ENCODE results near the gene TRPM4.
"Not testable (repeated sequence)": the region's sequence is repeated elsewhere in the genome, so short reads cannot be mapped to it uniquely, and the experiment has no call there.

Gene TRPM4

DNA sequence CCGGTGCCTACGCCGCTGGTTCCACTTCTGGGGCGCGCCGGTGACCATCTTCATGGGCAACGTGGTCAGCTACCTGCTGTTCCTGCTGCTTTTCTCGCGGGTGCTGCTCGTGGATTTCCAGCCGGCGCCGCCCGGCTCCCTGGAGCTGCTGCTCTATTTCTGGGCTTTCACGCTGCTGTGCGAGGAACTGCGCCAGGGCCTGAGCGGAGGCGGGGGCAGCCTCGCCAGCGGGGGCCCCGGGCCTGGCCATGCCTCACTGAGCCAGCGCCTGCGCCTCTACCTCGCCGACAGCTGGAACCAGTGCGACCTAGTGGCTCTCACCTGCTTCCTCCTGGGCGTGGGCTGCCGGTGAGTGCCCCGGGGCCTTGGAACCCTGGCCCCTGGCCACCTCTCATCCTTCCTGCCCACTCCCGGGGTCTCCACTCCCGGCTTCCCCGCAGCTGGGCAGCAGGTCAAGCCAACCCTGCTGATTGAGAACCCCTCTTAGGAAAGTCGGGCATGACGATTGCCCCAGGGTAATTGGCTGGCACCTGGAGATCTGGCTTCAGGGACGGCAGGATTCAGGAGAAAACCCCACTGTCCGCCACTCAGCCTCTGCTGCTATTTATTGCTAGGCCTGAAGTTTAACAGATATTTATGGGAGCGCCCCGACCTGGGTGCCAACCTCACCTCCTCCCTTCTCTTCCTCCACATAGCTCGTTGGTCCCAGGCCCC is 39.1 kb downstream of the TRPM4 start:
- DNase-seq = peak; percentile 59

DNA sequence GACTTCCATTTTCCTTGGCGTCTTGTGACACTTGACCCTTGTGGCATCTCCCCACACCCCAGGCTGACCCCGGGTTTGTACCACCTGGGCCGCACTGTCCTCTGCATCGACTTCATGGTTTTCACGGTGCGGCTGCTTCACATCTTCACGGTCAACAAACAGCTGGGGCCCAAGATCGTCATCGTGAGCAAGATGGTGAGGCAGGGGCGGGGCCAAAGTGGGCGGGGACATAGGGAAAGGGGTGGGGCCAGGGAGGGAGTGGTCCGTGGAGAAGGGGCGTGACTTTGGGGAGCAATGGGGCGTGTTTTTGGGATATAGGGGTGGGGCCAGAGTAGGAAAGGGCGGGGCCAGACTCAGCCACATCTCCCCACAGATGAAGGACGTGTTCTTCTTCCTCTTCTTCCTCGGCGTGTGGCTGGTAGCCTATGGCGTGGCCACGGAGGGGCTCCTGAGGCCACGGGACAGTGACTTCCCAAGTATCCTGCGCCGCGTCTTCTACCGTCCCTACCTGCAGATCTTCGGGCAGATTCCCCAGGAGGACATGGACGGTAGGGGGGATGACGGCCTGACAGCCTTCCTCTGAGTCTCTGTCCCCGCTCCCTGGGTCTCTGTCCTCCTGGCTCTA is 42.8 kb downstream of the TRPM4 start:
- DNase-seq = no peak

GRCh38 chr19:49201042-49201441 is 43.5 kb downstream of the TRPM4 start:
- no peak for DNase-seq

- no peak for DNase-seq
These were observed 47.5 kb downstream of the TRPM4 start for GRCh38 chr19:49205114-49205513.

DNA sequence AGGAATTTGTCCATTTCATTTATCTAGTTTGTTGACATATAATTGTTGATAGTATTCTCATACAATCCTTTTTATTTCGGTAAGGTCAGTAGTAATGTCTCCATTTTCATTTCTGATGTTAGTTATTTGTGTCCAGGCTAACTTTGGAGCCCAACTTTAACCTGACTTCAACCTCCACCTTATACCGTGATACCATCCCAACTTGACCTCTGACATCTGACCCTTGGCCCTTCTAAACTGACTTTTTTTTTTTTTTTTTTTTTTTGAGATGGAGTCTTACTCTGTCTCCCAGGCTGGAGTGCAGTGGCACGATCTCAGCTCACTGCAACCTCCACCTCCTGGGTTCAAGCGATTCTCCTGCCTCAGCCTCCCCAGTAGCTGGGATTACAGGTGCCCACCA is 51.9 kb downstream of the TRPM4 start:
- not testable (repeated sequence) for DNase-seq

GRCh38 chr19:49210108-49210900 is 52.7 kb downstream of the TRPM4 start:
- DNase-seq = peak; percentile 71

GRCh38 chr19:49210901-49211451 is 53.4 kb downstream of the TRPM4 start:
- no peak for DNase-seq

- DNase-seq = no peak
These were observed 54.6 kb downstream of the TRPM4 start for GRCh38 chr19:49212016-49212701.

DNA sequence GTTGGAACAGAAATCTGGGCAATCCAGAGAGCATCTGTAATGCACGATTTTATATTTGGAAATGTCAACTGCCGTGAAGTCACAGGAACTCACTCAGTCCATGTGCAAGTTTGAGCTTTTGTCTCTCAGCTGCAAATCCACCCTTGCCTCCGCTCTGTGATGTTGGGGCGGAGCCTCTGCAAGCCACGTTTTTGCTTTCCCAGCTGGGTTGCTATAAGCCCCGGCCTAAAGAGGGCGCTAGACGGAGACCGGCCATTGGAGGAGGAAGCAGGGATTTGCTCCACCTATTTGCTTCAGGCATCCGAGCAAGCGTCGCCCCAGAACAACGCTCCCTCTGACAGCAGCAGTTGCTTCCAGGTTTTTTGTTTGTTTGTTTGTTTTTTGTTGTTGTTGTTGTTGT is 56.2 kb downstream of the TRPM4 start:
- no peak for DNase-seq

DNA sequence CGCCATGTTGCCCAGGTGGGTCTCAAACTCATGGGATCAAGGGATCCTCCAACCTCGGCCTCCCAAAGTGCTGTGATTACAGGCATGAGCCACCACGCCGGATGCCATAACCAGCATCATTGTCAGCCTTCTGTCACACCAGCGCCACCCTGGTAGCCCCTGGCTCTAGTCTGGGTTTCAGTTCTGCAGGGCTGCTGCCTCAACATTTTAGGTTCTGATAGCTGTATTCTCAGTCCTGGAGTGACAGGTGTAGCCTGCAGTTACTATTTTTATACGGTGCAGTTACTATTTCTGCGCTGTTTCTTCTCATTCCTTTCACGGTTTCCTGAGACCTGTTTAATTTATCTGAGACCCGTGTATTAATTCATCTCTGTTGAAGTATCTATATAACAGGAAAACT is 57.1 kb downstream of the TRPM4 start:
- no peak for DNase-seq

DNA sequence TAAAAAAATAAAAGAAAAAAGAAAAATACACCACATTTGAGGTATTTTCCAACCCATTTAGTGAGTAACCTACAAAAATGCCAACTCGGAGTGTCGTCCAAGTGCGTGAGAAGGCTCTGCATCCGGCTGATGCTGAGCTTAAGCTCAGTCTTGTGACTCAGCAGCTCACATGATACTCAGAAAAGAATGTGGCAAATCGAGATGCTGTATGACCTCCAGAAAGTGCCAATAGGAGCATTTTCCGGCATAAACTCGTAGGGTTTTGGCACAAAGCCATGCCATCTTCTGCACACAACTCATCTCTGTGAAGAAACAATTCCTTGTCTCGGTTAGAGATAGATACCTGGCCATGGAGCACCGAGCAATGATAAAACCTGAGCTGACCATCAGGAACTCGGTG is 58.5 kb downstream of the TRPM4 start:
- DNase-seq = no peak

DNA sequence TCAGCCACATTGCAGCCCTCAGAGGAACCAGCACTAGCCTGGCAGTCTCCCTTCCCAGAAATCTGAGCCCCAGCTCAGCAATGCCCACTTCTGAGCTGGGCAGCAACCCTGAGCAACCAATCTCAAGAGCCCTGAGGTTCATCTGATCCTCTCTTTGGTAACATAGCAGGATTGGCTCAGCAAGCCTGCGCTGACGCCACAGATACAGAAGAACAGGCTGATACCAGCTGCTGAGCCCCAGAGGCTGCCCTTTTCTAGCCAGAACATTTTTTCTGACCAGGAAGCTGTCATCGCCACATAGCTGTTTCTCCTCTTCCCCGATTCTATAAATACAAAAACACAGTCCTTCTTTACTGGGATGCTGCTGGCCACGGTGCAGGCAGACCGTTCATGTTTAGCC is 59.8 kb downstream of the TRPM4 start:
- DNase-seq = no peak

- no peak for DNase-seq
These were observed 64.4 kb downstream of the TRPM4 start for GRCh38 chr19:49222011-49222410.

GRCh38 chr19:49222528-49222927 is 64.9 kb downstream of the TRPM4 start:
- DNase-seq = no peak

DNA sequence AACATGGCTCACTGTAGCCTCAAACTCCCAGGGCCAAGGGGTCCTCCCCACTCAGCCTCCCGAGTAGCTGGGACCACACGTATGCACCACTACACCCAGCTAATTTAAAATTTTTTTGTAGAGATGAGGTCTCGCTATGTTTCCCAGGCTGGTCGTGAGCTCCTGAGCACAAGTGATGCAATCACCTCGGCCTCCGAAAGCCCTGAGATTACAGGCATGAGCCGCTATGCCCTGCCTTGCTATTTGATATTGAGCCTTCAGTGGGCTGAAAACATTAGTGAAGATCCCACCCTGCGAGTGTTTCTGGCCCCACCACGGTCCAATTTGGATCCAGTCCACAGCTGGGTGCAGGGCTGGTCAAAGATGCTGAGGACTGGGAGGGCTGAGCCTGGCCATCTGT is 65.9 kb downstream of the TRPM4 start:
- no peak for DNase-seq

DNA sequence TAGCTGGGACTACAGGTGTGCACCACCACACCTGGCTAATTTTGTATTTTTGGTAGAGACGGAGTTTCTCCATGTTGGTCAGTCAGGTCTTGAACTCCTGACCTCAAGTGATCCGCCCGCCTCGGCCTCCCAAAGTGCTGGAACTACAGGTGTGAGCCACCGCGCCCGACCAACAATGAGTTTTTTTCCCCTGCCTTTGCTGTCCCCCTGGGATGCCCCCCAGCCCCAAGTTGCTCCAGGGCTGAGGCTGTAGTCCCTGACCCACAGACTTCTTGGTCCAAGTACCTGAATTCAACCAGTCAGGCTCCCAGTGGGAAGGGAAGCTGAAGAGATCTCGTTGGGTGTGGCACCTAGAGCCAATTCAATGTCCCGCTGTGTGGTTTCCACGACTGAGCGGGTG is 66.8 kb downstream of the TRPM4 start:
- not testable (repeated sequence) for DNase-seq

DNA sequence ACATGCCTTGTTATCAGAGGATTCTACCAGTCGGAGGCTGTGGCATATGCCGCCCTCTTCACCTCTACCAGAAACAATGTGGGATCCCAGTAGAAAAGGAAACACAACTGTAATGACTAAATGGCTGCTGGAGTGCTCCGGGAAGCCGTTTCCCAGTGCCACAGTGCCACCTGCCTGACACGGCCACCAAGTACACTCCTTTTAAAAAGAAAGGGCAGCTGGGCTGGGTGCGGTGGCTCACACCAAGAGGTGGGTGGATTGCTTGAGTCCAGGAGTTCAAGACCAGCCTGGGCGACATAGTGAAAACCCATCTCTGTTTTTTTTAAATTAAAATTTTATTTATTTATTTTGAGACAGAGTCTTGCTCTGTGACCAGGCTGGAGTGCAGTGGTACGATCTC is 67.3 kb downstream of the TRPM4 start:
- DNase-seq = peak; percentile 58

DNA sequence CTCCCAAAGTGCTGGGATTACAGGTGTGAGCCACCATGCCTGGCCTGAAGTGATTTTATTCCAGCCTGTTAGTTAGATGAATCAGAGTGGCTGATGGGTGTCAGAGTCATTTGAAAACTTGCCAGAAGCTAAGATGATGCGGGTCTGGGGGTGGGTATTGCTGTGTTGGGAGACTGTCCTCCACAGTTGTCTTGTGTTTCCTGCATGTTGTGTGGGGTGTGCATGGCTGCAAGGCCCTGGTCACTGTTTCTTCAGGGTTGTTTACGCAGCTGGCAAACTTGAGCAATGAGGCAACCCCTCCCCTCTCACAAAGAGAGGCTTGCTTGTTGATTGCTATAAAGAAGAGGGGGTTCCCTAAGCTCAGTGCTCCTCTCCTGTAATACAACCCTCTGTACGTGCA is 71.8 kb downstream of the TRPM4 start:
- DNase-seq = no peak

GRCh38 chr19:49231389-49231788 is 73.8 kb downstream of the TRPM4 start:
- no peak for DNase-seq

DNA sequence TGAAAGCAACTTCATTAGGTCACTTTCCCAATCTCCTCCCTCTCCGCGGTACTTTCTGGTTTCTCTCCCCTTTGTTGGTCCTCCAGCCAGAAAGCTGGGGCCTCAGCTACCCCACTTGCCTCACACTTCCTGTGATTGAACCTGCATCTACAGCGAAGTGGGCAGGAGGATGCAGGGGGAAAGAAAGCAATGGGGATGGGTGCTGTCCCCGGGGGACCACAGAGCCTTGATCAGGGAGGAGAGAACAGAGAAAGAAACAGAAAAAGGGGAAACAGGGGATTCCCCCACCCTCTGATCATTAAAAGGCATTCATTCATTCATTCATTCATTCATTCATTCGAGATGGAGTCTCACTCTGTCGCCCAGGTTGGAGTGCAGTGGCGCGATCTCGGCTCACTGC is 74.2 kb downstream of the TRPM4 start:
- DNase-seq = no peak

DNA sequence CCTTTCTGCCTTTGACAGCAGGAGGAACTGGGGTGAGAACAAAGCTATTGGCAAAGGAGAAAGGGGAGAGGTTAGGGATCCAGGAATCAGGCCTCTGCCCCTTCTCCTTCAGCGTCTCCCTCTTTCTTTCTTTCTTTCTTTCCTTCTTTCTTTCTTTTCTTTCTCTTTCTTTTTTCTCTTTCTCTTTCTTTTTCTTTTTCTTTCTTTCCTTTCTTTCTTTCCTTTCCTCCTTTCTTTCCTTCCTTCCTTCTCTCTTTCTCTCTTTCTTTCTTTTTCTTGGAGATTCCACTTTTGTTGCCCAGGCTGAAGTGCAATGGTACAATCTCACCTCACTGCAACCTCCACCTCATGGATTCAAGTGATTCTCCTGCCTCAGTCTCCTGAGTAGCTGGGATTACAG is 75.6 kb downstream of the TRPM4 start:
- no peak for DNase-seq

- DNase-seq = no peak
These were observed 84.2 kb downstream of the TRPM4 start for GRCh38 chr19:49241769-49242168.

DNA sequence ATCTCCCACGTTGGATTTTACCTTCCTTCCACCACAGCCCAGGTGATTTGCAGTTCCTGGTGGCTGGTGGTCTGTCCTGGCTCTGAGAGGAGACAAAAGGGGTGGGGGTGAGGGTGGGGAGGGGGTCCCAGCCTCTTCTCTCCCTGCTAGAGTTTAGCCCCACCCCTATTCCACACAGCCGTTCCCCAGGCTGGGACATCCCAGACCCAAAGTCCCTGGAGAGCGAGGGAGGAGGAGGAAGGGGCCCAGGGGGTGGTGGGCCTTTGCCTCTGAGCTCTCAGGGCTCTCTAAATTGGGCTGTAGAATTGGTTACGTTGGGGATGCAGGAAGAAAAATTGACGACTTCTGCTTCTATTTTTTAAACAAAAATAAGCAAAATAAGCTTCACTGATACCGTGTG is 85.5 kb downstream of the TRPM4 start:
- no peak for DNase-seq

Data from right hindlimb (tissue), 1 donor.